GM18951 (cell line): ENCODE data around the gene UBAC1.
"Not testable (repeated sequence)": the region's sequence is repeated elsewhere in the genome, so short reads cannot be mapped to it uniquely, and the experiment has no call there.

Experiments
- POLR2A ChIP-seq: IDR thresholded peaks from 4 replicates; pipeline ENCODE4 v1.6.1; 2011; ENCODE audit warnings: mild to moderate bottlenecking; ENCODE audit not compliant: insufficient read length, insufficient read depth; ENCODE audit errors: extremely low read depth
- in situ Hi-C: fragments of 300-500 bp; cut with MboI; formaldehyde crosslinking; loops from one replicate; pipeline ENCODE4 v1.12.0; 2022; ENCODE audit warnings: low sequenced_read_pairs, mixed read lengths, inconsistent platforms; ENCODE audit not compliant: unreplicated experiment

UBAC1 gene

DNA sequence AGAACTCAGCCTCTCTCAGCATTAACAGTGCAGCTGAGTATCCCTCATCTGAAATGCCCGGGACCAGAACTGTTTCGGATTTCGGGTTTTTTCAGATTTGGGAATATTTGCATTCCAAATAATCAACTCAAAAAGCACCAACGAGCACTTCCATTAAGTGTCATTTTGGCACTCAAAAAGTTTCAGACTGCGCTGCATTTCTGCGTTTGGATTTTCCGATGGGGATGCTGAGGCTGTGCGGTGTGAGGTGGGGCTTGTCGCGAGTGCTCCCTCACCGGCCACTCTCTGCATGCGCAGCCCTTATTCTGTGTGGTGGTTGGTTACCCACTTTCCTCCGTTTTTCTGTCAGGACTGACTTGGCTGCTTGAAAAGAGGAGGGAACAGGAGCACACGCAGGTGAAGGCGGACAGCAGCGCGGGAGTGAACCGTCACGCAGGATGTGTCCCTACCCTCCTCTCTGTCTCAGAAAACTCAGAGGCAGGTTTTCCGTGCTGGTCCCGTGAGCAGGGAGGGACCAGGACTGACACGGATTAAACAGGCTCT lies 8.4 kb downstream of the UBAC1 start:
- in situ Hi-C loops: no loop called here
- no peak for TF ChIP-seq POLR2A

DNA sequence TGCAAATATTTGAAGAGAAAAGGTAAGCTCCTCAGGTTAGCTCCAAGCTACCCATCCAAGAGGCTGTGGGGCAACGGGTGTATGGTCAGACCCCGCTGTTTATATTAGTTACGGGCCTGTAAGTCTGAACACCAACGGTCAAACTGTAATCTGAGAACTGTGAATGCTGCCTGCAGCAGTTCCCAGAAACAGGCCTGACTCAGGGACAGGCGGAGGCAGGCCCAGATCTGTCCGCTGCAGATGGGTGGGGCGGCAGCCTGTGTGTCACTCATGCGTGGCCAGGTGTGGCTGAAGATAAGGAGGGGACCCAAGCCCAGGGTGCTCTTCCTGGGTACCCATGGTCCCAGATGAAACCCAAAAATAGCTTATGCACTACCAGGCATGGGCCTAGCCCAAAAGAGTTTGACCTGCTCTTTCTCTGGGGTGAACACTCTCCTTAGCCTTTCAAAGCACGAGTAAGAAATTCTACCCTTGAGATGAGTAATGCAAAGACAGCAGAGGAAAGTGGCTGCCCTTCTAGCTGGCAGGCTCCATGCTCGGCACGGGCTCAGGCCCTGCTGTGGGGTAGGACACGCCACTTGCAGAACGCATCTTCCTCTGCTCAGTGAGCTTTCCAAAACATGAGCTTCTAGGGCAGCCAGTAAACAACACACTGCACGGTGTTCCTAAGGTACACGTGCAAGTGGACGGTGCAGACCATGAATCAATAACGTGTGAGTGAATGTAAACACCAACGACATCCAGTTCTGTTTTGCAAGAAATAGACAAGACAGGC lies 9.1 kb downstream of the UBAC1 start:
- in situ Hi-C loops: no loop called here
- TF ChIP-seq POLR2A: no peak

DNA sequence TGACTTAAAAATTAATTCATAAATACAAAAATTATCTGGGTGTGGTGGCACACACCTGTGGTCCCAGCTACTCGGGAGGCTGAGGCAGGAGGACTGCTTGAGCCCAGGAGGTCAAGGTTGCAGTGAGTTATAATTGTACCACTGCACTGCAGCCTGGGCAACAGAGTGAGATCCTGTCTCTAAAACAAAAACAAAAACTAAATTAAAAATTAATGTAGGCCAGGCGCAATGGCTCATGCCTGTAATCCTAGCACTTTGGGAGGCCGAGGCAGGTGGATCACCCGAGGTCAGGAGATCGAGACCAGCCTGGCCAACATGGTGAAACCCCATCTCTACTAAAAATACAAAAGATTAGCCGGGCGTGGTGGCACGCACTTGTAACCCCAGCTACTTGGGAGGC lies 9.9 kb downstream of the UBAC1 start:
- in situ Hi-C loops: not testable (repeated sequence)

DNA sequence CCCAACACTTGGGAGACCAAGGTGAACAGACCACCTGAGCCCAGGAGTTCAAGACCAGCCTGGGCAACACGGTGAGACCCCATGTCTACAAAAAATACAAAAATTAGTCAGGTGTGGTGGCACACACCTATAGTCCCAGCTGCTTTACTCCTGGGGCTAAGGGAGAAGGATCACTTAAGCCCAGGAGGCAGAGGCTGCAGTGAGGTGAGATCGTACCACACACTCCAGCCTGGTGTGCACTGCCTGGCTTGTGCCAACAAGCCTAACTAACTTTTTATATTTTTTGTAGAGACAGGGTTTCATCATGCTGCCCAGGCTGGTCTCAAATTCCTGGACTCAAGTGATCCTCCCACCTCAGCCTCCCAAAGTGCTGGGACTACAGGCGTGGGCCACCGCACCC lies 10.3 kb downstream of the UBAC1 start:
- in situ Hi-C loops: not testable (repeated sequence)

DNA sequence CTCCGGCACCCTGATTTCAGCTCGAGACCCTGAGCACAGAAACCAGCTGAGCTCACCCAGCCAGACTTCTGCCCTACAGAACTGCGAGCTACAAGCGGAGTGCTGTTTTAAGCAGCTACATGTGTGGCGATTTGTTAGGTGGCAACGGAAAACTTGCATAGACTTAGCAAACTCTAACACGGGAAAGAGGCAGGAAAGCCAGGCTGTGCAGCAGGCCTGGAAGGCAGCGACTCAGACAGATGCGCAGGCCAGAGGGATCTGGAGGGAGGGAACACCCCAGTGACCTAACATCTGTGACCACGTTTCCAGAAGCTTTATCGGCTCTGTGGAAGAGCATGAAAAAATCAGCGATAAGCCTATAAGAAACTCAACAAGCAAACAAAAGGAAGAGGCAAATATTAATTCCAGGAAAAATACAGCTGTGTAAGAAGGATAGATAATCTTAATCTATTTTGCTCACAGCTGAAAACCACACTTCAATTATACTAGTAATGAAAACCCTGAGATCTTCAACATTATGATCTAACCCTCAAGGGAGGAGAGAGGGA lies 11.0 kb downstream of the UBAC1 start:
- TF ChIP-seq POLR2A: no peak
- in situ Hi-C loops: no loop called here

DNA sequence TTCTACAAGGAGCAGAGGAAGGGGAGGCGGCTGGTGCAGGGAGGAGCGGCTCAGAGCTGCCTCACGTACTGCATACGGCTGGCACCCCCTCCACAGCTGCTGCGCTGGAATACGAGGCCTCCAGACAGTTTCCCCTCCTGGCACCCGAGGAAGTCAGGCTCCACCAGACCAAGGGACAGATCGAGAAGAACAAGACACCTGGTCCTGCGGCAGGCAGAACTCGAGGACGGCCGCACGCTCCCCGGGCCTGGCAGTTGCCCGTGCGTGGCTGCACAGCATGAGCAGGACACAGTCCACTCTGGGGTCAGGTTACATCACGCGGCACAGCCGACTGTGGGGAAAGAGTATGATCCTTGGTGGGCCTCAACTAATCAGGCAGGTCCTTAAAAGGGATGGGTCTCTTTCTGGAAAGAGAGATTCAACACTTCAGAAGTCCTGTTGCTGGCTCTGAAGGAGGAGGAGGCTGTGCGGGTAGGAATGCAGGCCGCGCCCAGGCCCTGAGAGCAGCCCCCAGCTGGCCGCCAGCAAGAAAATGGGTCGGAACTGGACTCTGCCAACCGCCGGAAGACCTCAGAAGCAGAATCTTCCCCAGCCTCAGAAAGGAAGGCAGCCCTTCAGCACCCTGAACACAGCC lies 11.6 kb downstream of the UBAC1 start:
- in situ Hi-C loops: no loop called here
- no peak for TF ChIP-seq POLR2A

DNA sequence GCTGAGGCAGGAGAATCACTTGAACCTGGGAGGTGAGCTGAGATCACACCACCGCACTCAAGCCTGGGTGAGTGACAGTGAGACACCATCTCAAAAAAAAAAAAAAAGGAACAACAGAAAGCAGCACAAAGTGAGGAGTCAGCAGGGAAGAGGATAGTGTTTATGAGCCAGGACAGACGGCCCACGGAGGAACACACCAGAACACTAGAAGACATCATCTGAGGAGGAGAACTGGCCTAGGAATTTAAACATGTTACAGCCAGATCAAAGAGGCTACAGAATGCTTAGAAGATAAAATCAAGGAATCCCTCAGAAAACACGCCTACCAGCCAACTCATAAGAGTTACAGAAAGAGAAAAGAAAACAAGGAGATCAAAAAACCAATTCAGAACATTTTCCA lies 12.2 kb downstream of the UBAC1 start:
- no peak for TF ChIP-seq POLR2A
- in situ Hi-C loops: no loop called here

DNA sequence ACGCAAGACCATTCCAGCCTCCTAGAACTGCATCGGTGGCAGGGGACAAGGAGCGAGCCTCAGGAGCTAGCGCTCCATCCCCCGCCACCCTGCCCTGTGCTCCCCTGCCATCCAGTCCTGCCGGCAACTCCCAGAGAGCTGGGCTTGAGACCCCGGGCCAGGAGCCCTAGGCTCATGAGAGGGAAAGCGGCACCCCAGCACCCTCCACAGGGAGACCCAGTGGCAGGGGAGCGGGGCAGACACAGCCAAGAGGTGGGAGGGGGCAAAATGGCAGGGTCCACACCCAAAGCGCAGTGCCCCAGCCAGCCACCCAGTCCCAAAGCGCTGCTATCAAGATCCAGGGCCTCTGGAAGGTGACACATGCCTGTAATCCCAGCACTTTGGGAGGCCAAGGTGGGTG lies 12.7 kb downstream of the UBAC1 start:
- no peak for TF ChIP-seq POLR2A

DNA sequence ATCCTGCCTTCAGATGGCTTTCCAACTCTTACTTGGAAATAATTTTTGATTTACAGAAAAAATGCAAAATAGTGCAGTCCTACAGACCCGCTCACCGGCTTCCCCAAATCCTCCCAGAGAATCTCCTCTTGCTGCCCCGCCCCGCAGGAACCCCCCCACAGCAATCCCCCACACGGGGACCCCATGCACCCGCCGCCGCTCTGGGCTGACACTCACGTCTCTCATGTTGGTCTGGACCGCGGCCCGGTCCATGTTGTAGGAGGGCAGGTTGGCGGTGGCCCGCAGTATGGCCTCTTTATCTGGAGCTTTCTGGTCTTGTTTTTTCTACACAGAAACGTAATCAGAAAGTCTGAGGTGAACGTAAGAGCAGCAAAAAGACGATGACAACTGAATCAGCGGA lies 13.6 kb downstream of the UBAC1 start:
- in situ Hi-C loops: no loop called here

More for the DNA sequence above, 12.7 kb downstream of the UBAC1 start:
- in situ Hi-C loops: no loop called here

DNA sequence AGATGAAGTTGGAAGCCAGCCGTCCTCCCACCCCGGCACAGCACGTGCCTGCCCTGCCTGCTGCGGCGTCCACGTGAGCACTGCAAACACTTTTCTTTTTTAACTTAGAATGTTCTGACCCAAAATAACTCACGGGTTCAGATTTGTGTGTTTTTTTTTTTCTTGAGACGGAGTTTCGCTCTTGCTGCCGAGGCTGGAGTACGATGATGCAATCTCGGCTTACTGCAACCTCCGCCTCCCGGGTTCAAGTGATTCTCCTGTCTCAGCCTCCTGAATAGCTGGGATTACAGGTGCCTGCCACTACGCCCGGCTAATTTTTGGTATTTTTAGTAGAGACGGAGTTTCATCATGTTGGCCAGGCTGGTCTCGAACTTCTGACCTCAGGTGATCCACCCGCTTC lies 14.1 kb downstream of the UBAC1 start:
- in situ Hi-C loops: not testable (repeated sequence)

More for the DNA sequence above, 13.6 kb downstream of the UBAC1 start:
- no peak for TF ChIP-seq POLR2A

DNA sequence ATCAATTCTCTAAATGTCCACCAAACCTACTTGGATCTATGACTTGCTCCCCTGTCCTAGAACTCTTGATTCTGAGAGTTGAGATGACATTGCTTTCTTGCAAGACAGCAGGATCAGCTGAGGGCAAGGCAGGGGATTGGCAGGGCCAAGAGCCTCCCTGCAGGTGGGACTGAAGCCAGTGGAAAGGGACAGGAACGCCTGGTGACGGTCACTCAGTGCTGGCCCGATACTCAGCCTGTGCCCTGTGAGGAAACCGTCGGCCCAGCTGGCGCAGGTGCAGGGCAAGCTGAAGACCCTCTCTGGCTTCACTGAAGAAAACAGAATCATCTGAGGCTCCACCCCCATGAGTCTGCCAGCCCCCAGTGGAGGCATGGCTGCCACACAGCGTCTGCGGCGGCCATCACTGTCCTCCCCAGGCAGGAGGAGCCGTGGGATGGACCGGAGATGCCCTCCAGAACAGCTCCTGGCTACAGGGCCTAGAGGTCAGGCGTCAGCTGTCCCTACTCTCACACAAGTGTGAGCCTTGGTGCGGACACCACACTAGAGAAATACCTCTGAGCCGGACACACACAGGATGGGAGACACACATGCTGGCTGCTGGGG lies 14.7 kb downstream of the UBAC1 start:
- in situ Hi-C loops: no loop called here
- TF ChIP-seq POLR2A: no peak

DNA sequence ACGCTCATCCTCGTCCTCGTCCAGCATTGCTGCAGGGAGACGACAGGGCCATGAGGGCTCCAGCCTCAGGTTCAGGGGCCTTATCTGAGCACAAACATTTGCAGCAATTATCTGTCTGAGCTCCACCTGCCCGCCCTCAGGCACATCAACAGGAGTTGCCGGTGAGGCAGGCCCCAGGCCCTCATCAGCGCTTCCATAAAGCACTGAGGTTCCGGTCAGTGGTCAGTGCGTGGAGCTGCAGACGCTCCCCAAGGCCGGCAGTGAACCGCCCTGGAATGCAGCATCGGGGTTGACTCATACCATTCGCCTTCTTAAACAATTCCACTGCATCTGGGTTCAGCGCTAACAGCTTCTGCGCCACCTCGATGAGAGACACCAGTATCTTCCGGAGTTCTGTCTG lies 15.2 kb downstream of the UBAC1 start:
- TF ChIP-seq POLR2A: no peak
- in situ Hi-C loops: no loop called here

DNA sequence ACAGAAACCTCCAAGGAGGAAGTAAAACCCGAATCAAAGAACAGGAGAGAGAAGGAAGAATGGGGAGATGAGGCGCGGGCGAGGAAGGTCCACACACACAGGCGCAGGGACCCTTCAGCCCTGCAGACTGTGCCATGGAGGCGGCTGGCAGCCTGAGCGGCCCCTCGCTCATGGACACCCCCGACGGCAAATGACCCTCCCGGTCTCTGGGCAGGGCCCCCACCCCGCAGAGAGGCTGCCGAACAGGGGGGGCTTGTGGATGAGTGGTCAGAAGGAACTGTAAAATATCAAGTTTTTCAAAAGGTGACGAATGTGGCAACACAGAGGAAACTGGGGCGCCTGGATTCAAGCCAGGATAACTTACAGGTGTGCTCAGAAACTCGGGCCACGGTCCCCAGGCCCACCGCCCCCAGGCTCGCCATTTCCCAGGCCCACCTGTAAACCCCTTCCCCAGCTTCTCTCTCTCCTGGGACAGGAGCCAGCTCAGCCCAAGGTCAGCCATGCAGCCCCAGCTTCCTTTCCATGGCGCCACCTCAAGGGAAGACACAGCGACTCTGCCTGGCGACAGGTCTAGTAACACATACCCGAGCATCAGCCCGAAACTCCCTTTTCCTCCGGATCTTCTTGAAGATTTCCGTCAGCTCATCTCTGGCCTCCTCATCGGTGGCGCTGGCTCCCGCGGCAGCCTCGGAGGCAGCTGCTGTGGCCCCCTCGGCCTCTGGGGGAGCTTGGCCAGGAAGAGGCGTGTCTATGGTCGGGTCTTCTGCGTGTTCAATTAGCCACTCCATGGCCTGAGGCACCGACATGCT lies 16.5 kb downstream of the UBAC1 start:
- in situ Hi-C loops: no loop called here
- no peak for TF ChIP-seq POLR2A

DNA sequence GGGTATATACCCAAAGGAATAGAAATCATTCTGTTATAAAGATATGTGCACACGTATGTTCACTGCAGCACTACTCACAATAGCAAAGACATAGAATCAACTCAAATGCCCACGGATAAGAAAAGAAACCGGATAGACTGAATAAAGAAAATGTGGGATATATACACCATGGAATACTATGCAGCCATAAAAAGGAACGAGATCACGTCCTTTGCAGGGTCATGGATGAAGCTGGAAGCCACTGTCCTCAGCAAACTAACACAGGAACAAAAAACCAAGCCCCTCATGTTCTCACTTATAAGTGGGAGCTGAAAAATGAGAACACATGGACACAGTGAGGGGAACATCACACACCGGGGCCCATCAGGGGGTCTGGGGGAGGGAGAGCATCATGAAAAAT lies 17.6 kb downstream of the UBAC1 start:
- in situ Hi-C loops: not testable (repeated sequence)
